Vagina (tissue), 2 donors: ENCODE data around the gene EPYC. TPM values are rescaled to one million over a fixed set of nuclear protein-coding genes. Genes with fewer than 3 reads are reported as not detected.

Source experiments
- DNase-seq, 2 donors: peaks; one replicate each; pipeline ENCODE4 v3.0.0-alpha.2; 2017; ENCODE audit errors: extremely low spot score in 2 of 2
- H3K27ac ChIP-seq: fragments of 200-600 bp; sonication (generic); one replicate; pipeline ENCODE4 v1.5.1; 2019
- H3K27me3 ChIP-seq: fragments of 200-600 bp; sonication (generic); one replicate; pipeline ENCODE4 v1.5.1; 2019
- H3K36me3 ChIP-seq, 2 donors: fragments of 200-600 bp; sonication (generic); one replicate each; pipeline ENCODE4 v1.5.1; 2017 to 2019
- H3K4me1 ChIP-seq: fragments of 200-600 bp; sonication (generic); one replicate; pipeline ENCODE4 v1.5.1; 2019
- H3K4me3 ChIP-seq, 2 donors: fragments of 200-600 bp; sonication (generic); 1 replicate in 1 of 2; 2 replicates in 1 of 2; pipeline ENCODE4 v1.5.1; 2016 to 2019
- H3K9me3 ChIP-seq: fragments of 200-600 bp; sonication (generic); one replicate; pipeline ENCODE4 v1.5.1; 2019
- CTCF ChIP-seq, 3 experiments: fragments of 450-650 bp in 2 of 3; fragments of 200-600 bp in 1 of 3; sonication (generic) in 1 of 3; IDR thresholded peaks; one replicate each; pipeline ENCODE4 v1.5.1; 2017 to 2019; ENCODE audit warnings: antibody characterized with exemption in 3 of 3, mild to moderate bottlenecking in 2 of 3, moderate library complexity in 2 of 3
- POLR2A ChIP-seq, 2 donors: fragments of 450-650 bp; IDR thresholded peaks; one replicate each; pipeline ENCODE4 v1.6.1; 2017; ENCODE audit warnings: antibody characterized with exemption in 2 of 2, mild to moderate bottlenecking in 2 of 2, moderate library complexity in 2 of 2
- POLR2AphosphoS5 ChIP-seq, 2 donors: sonication (generic); formaldehyde crosslinking; IDR thresholded peaks; one replicate each; pipeline ENCODE4 v1.9.0; 2017; ENCODE audit warnings: antibody characterized with exemption in 2 of 2, mild to moderate bottlenecking in 2 of 2, low read depth in 1 of 2; ENCODE audit not compliant: insufficient read depth in 1 of 2
- intact Hi-C: fragments of 100-400 bp; cut with DNase I; formaldehyde crosslinking; loops from one replicate; pipeline ENCODE4 v1.15.1; 2023
- total RNA-seq: library from RNA; depleted of rRNA; stranded (reverse); fragments of >200 nt; gene quantifications from one replicate; pipeline ENCODE4 v1.2.3, GENCODE V29; 2016

The EPYC gene
- total RNA-seq, 1 donor from 2014 or later, result not detected

- TF ChIP-seq POLR2A (IDR thresholded peaks at IDR 0.05) (no peak), CTCF (IDR thresholded peaks at IDR 0.05) (no peak), POLR2AphosphoS5 (IDR thresholded peaks at IDR 0.05; ENCODE audit: insufficient read depth in 1 of 2, low read depth in 1 of 2) (no peak)
- no peak overlapping the region for H3K4me3 ChIP-seq
- no peaks in the 10 kb centered on the region for H3K9me3 ChIP-seq
- H3K4me1 ChIP-seq, result no peaks in the 10 kb centered on the region
- no peaks in the 10 kb centered on the region for H3K36me3 ChIP-seq
- no peaks in the 10 kb centered on the region for H3K27me3 ChIP-seq
- intact Hi-C loops, result loop anchor here (10.0 kb wide), 2 partner anchors 346 to 376 kb away; no protein-coding TSS in a partner anchor
- no peak for DNase-seq
- peak overlapping the region; percentile 55 for H3K27ac ChIP-seq
Measured at GRCh38 chr12:90979019-90979418, 25.8 kb downstream of the EPYC start.

DNA sequence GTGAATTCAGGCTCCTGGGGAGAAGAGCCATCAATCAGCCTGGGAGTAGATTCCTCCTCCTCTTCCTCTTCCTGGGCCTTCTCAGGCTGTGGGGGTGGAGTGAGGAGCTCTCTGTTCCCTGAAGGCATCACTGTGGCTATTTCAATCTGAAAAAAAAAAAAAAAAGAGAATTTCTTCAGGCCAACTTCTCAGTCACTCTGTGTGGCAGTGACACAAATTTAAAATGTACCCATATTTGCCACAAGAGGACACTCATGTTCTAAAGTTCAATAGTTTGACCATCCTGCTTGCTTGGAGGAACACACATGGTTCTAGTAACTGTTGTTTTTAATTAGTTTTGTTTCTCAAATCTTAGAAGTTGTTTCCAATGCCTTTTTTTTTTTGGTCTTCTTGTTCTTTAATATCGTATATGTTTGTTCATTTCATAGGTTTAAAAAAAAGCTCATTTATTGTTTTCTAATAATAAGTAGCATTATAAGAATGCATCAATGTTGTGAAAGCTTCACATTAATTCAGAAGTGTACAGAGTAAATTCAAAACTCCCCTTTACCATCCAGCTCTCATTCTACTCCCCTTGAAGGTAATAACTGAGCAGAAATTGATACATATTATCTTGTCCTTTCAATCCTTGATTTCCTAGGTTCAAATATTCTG lies 26.5 kb downstream of the EPYC start:
- TF ChIP-seq POLR2A (IDR thresholded peaks at IDR 0.05) (no peak), CTCF (IDR thresholded peaks at IDR 0.05) (peak; percentile 65 to 81 (median 69)), POLR2AphosphoS5 (IDR thresholded peaks at IDR 0.05; ENCODE audit: insufficient read depth in 1 of 2, low read depth in 1 of 2) (peak in 1 of 2 donors; percentile 33)
- intact Hi-C loops, result loop anchor here (10.0 kb wide), 2 partner anchors 347 to 377 kb away; no protein-coding TSS in a partner anchor
- Histone ChIP-seq H3K36me3 (no peaks in the 10 kb centered on the region), H3K4me3 (no peak overlapping the region), H3K9me3 (no peaks in the 10 kb centered on the region), H3K27ac (peak overlapping the region; percentile 14), H3K4me1 (no peaks in the 10 kb centered on the region), H3K27me3 (no peaks in the 10 kb centered on the region)
- no peak for DNase-seq

DNA sequence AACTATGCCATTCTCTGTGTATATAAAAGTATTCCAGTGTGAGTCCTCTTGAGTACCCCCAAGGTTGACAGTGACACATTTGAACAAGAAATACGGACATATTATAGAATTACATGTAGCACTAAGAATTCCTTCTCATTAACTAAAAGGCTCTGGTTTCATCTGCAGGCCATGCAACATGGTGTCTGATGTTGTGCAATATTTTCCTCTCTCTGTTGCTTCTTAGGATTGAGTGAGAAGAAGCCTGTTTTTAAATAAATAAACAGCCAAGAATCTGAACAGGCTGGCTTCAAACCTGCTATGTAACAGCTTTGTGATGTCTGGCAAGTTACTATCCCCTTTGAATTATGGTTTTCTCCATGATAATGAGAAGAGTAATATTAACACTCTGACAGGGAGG lies 27.5 kb downstream of the EPYC start:
- DNase-seq, result no peak
- H3K27me3 ChIP-seq, result no peaks in the 10 kb centered on the region
- no peak overlapping the region for H3K27ac ChIP-seq
- no peak overlapping the region for H3K4me3 ChIP-seq
- no peak for TF ChIP-seq POLR2A (IDR thresholded peaks at IDR 0.05)
- TF ChIP-seq CTCF (IDR thresholded peaks at IDR 0.05), result no peak
- TF ChIP-seq POLR2AphosphoS5 (IDR thresholded peaks at IDR 0.05; ENCODE audit: insufficient read depth in 1 of 2, low read depth in 1 of 2), result no peak
- intact Hi-C loops, result loop anchor here (10.0 kb wide), 2 partner anchors 348 to 378 kb away; no protein-coding TSS in a partner anchor
- H3K36me3 ChIP-seq, result no peaks in the 10 kb centered on the region
- no peaks in the 10 kb centered on the region for H3K9me3 ChIP-seq
- H3K4me1 ChIP-seq, result no peaks in the 10 kb centered on the region

GRCh38 chr12:90974286-90974685 lies 30.5 kb downstream of the EPYC start:
- Histone ChIP-seq H3K27me3 (no peaks in the 10 kb centered on the region), H3K27ac (no peak overlapping the region), H3K36me3 (no peaks in the 10 kb centered on the region), H3K4me3 (no peak overlapping the region), H3K4me1 (no peaks in the 10 kb centered on the region), H3K9me3 (no peaks in the 10 kb centered on the region)
- intact Hi-C loops, result loop anchor here (10.0 kb wide), 2 partner anchors 351 to 381 kb away; no protein-coding TSS in a partner anchor
- TF ChIP-seq CTCF (IDR thresholded peaks at IDR 0.05) (no peak), POLR2A (IDR thresholded peaks at IDR 0.05) (no peak), POLR2AphosphoS5 (IDR thresholded peaks at IDR 0.05; ENCODE audit: insufficient read depth in 1 of 2, low read depth in 1 of 2) (no peak)
- no peak for DNase-seq

GRCh38 chr12:90972226-90972625 lies 32.5 kb downstream of the EPYC start:
- DNase-seq, result no peak

More at GRCh38 chr12:90972226-90972625, 32.5 kb downstream of the EPYC start:
- H3K4me3 ChIP-seq, result no peak overlapping the region
- no peaks in the 10 kb centered on the region for H3K27me3 ChIP-seq
- H3K36me3 ChIP-seq, result no peaks in the 10 kb centered on the region
- TF ChIP-seq CTCF (IDR thresholded peaks at IDR 0.05), result no peak
- no peak for TF ChIP-seq POLR2A (IDR thresholded peaks at IDR 0.05)
- TF ChIP-seq POLR2AphosphoS5 (IDR thresholded peaks at IDR 0.05; ENCODE audit: insufficient read depth in 1 of 2, low read depth in 1 of 2), result no peak
- intact Hi-C loops, result loop anchor here (10.0 kb wide), 2 partner anchors 353 to 383 kb away; no protein-coding TSS in a partner anchor
- no peaks in the 10 kb centered on the region for H3K4me1 ChIP-seq
- H3K27ac ChIP-seq, result no peak overlapping the region
- H3K9me3 ChIP-seq, result no peaks in the 10 kb centered on the region
